ENCODE measurements around the gene MARCHF4.

Gene MARCHF4

DNA sequence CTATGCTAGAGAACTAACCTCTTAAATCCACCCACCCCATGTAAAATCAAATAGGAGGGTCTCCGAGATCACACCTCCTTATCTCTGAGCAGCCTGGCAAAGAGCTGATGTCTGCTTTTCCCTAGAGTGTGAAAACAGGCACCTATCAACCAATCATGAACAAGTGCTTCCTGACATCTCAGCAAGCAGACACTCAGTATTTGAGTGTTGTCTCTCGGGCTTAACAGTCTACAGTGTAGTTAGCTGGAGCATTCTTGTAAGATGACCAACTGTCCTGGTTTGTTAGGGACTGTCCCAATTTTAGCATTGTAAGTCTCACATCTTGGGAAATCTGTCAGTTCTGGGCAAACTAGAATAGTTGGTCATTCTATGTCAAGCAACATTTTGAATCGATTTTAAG, 26.4 kb downstream of the MARCHF4 start:
- no peak for DNase-seq (ENCODE audit: low read depth)
- no peak overlapping the region for H3K4me3 ChIP-seq (ENCODE audit: control insufficient read depth, low read depth, low read length)
- no peak for TF ChIP-seq CTCF (conservative IDR thresholded peaks at IDR 0.05; ENCODE audit: control insufficient read depth, insufficient read depth, low read depth, low read length)

- H3K4me3 ChIP-seq (ENCODE audit: control insufficient read depth, low read depth, low read length): no peak overlapping the region
- TF ChIP-seq CTCF (conservative IDR thresholded peaks at IDR 0.05; ENCODE audit: control insufficient read depth, insufficient read depth, low read depth, low read length): no peak
- no peak for DNase-seq (ENCODE audit: low read depth)
These were observed 27.4 kb downstream of the MARCHF4 start for GRCh38 chr2:216344950-216345300.

GRCh38 chr2:216344206-216344949, 27.9 kb downstream of the MARCHF4 start:
- peak; percentile 69 for DNase-seq (ENCODE audit: low read depth)
- no peak overlapping the region for H3K4me3 ChIP-seq (ENCODE audit: control insufficient read depth, low read depth, low read length)
- no peak for TF ChIP-seq CTCF (conservative IDR thresholded peaks at IDR 0.05; ENCODE audit: control insufficient read depth, insufficient read depth, low read depth, low read length)

GRCh38 chr2:216343221-216343980, 28.9 kb downstream of the MARCHF4 start:
- peak; percentile 22 for DNase-seq (ENCODE audit: low read depth)
- no peak for TF ChIP-seq CTCF (conservative IDR thresholded peaks at IDR 0.05; ENCODE audit: control insufficient read depth, insufficient read depth, low read depth, low read length)
- H3K4me3 ChIP-seq (ENCODE audit: control insufficient read depth, low read depth, low read length): no peak overlapping the region

DNA sequence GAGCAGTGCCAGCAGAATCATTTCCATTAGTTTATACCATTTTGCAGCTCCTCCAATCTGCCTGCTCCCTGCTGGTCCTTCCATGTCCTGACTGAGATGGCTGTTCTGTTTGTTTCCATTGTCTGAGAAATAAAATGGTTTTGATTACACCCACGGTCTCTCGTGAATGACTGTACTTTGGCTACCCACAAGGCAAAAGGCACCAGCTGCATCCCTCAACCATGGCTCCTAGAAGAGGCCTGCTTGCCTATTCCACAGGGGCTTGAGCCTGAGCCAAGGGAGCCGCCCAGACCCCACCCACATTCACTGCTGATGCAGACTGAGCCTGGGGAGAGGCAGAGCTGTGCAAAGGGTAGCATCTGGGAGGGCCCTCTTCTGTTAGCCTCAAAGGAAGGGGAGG, 31.2 kb downstream of the MARCHF4 start:
- no peak for TF ChIP-seq CTCF (conservative IDR thresholded peaks at IDR 0.05; ENCODE audit: control insufficient read depth, insufficient read depth, low read depth, low read length)
- peak; percentile 69 for DNase-seq (ENCODE audit: low read depth)

GRCh38 chr2:216340280-216340631, 32.0 kb downstream of the MARCHF4 start:
- no peak overlapping the region for H3K4me3 ChIP-seq (ENCODE audit: control insufficient read depth, low read depth, low read length)
- TF ChIP-seq CTCF (conservative IDR thresholded peaks at IDR 0.05; ENCODE audit: control insufficient read depth, insufficient read depth, low read depth, low read length): no peak

More for the DNA sequence above, 31.2 kb downstream of the MARCHF4 start:
- no peak overlapping the region for H3K4me3 ChIP-seq (ENCODE audit: control insufficient read depth, low read depth, low read length)

More at GRCh38 chr2:216340280-216340631, 32.0 kb downstream of the MARCHF4 start:
- DNase-seq (ENCODE audit: low read depth): no peak

Data from fibroblast of mammary gland (primary cell).